ENCODE results near the gene PPFIA3.

DNA sequence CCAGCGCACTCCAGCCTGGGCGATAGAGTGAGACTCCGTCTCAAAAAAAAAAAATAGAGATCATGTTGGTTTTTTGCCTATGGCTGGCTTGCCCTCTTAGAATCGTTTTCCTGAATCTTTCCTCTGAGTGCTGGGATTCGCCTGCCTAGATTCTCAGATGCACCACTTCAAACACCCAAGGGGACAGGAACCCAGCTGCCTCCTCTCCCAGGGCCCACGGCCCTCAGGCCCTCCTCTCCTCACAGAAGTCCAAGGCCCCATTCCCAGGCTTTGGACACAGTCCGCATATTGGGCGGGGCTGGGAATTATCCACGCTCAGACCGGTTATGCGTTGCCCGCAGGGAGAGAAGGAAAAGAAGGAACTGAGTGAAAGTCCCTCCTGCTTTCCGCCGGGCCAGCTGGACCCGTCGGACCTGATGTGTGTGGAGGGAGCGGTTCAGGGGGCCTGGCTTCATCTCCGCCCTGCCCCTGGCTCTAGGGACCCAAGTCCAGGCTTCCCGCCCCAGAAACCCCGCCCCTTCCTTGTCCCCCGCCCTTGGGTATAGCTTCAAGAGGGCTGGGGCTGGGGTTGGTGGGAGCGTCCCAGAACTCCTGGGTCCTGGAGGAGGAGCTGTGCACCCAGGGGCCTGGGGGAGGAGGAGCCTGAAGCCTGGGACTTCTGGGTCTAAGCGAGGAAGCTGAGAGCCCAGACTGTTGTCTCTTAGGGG lies 5.8 kb downstream of the PPFIA3 start:
- TF ChIP-seq, protein P1, sequence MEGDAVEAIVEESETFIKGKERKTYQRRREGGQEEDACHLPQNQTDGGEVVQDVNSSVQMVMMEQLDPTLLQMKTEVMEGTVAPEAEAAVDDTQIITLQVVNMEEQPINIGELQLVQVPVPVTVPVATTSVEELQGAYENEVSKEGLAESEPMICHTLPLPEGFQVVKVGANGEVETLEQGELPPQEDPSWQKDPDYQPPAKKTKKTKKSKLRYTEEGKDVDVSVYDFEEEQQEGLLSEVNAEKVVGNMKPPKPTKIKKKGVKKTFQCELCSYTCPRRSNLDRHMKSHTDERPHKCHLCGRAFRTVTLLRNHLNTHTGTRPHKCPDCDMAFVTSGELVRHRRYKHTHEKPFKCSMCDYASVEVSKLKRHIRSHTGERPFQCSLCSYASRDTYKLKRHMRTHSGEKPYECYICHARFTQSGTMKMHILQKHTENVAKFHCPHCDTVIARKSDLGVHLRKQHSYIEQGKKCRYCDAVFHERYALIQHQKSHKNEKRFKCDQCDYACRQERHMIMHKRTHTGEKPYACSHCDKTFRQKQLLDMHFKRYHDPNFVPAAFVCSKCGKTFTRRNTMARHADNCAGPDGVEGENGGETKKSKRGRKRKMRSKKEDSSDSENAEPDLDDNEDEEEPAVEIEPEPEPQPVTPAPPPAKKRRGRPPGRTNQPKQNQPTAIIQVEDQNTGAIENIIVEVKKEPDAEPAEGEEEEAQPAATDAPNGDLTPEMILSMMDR (conservative IDR thresholded peaks at IDR 0.05 in 1 of 2, IDR thresholded peaks at IDR 0.05 in 1 of 2; ENCODE audit: low read depth in 1 of 2, low read length in 2 of 2), result no peak
- TF ChIP-seq EZH2 (IDR thresholded peaks at IDR 0.05; ENCODE audit: low read length, missing control alignments), result no peak

Measured in fibroblast of lung (primary cell).